Measurements from ENCODE around the gene RGS10.

DNA sequence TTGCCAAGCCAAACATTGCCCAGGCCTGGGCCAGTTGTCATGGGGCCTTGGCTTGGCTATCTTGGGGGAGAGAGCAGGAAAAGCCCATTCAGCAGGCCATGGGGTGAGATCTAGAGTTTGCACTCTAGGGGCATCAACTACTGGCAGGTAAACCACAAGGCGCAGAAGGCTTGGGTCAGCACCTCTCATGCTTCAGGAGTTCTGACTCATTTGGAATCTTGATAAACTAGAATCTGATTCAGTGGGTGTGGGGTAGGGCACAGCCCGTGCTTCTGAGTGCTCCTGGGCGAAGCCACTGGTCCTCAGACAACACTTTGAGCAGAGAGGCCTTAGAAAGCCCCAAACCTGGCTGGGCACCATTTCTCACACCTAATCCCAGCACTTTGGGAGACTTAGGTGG is 81.1 kb downstream of the RGS10 start:
- TF ChIP-seq, protein P1, sequence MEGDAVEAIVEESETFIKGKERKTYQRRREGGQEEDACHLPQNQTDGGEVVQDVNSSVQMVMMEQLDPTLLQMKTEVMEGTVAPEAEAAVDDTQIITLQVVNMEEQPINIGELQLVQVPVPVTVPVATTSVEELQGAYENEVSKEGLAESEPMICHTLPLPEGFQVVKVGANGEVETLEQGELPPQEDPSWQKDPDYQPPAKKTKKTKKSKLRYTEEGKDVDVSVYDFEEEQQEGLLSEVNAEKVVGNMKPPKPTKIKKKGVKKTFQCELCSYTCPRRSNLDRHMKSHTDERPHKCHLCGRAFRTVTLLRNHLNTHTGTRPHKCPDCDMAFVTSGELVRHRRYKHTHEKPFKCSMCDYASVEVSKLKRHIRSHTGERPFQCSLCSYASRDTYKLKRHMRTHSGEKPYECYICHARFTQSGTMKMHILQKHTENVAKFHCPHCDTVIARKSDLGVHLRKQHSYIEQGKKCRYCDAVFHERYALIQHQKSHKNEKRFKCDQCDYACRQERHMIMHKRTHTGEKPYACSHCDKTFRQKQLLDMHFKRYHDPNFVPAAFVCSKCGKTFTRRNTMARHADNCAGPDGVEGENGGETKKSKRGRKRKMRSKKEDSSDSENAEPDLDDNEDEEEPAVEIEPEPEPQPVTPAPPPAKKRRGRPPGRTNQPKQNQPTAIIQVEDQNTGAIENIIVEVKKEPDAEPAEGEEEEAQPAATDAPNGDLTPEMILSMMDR (IDR thresholded peaks at IDR 0.05): no peak
- TF ChIP-seq POLR2AphosphoS5 (IDR thresholded peaks at IDR 0.05): no peak
- no peak for TF ChIP-seq POLR2A (IDR thresholded peaks at IDR 0.05)

Data from breast epithelium (tissue), 3 donors.